Measurements from ENCODE around the gene ANXA4. TPM values are rescaled to one million over a fixed set of nuclear protein-coding genes. Genes with fewer than 3 reads are reported as not detected.
A peak's percentile ranks its signal among the peaks of the same experiment; 100 is the strongest.

ANXA4 gene
- total RNA-seq, 1 experiment from 2014 or later = 9.5 TPM

- ChIA-PET CTCF (interaction anchor here (0.8 to 2.1 kb wide), 3 partner anchors 28 to 57 kb away, joined by 3 to 15 read pairs (median 4); no protein-coding TSS in a partner anchor), POLR2A (interaction anchor here (0.6 kb wide), 1 partner anchor 132 kb away, joined by 6 read pairs; no protein-coding TSS in a partner anchor)
- no peak overlapping the region for H3K4me3 Mint-ChIP-seq
- H3K27ac Mint-ChIP-seq = peak overlapping the region; percentile 75
- H3K4me1 Mint-ChIP-seq = peaks cover 43% of the 10 kb centered on the region
- peaks cover 6% of the 10 kb centered on the region for H3K9me3 Mint-ChIP-seq
- DNase-seq (ENCODE audit: low spot score) (no peak), ATAC-seq (peak; percentile 29; the same call in 1 of the 2 replicates)
- TF ChIP-seq FOXJ3 (CRISPR knock-in tag; IDR thresholded peaks at IDR 0.05; ENCODE audit: borderline replicate concordance) (no peak), EMX1 (CRISPR knock-in tag; IDR thresholded peaks at IDR 0.05) (no peak), GABPB1 (CRISPR knock-in tag; IDR thresholded peaks at IDR 0.05) (peak; percentile 78; the same call in 1 of the 2 replicates), ZNF512 (CRISPR knock-in tag; IDR thresholded peaks at IDR 0.05; ENCODE audit: borderline replicate concordance) (no peak)
- no peaks in the 10 kb centered on the region for H3K27me3 Mint-ChIP-seq (ENCODE audit: low read depth)
- H3K36me3 Mint-ChIP-seq = peaks cover 3% of the 10 kb centered on the region
Measured at GRCh38 chr2:69781321-69782248, 39.7 kb downstream of the ANXA4 start.

- CTCF ChIA-PET = no interaction called here
- ATAC-seq = no peak
- Mint-ChIP-seq H3K27me3 (ENCODE audit: low read depth) (no peaks in the 10 kb centered on the region), H3K4me3 (no peak overlapping the region), H3K27ac (no peak overlapping the region), H3K9me3 (no peaks in the 10 kb centered on the region), H3K36me3 (no peaks in the 10 kb centered on the region), H3K4me1 (peaks cover 27% of the 10 kb centered on the region)
- DNase-seq (ENCODE audit: low spot score) = no peak
- TF ChIP-seq ZNF317 (CRISPR knock-in tag; IDR thresholded peaks at IDR 0.05; ENCODE audit: borderline replicate concordance, low read depth) = no peak
- no peak for TF ChIP-seq ATF6 (CRISPR knock-in tag; IDR thresholded peaks at IDR 0.05)
- TF ChIP-seq ESRRA (CRISPR knock-in tag; IDR thresholded peaks at IDR 0.05; ENCODE audit: borderline replicate concordance) = no peak
- TF ChIP-seq ATF1 (CRISPR knock-in tag; IDR thresholded peaks at IDR 0.05) = no peak
- TF ChIP-seq RELA (CRISPR knock-in tag; IDR thresholded peaks at IDR 0.05; ENCODE audit: borderline replicate concordance) = no peak
- TF ChIP-seq PRRX2 (CRISPR knock-in tag; IDR thresholded peaks at IDR 0.05) = no peak
- no peak for TF ChIP-seq JUN (CRISPR knock-in tag; IDR thresholded peaks at IDR 0.05)
- no peak for TF ChIP-seq ZNF671 (CRISPR knock-in tag; IDR thresholded peaks at IDR 0.05)
- no peak for TF ChIP-seq ETV6 (CRISPR knock-in tag; IDR thresholded peaks at IDR 0.05)
- TF ChIP-seq SP1 (CRISPR knock-in tag; conservative IDR thresholded peaks at IDR 0.05) = no peak
- no peak for TF ChIP-seq FOXJ3 (CRISPR knock-in tag; IDR thresholded peaks at IDR 0.05; ENCODE audit: borderline replicate concordance)
- POLR2A ChIA-PET = no interaction called here
Measured at GRCh38 chr2:69784228-69784627, 42.3 kb downstream of the ANXA4 start.

GRCh38 chr2:69785358-69785757 is 43.4 kb downstream of the ANXA4 start:
- Mint-ChIP-seq H3K9me3 (no peaks in the 10 kb centered on the region), H3K36me3 (no peaks in the 10 kb centered on the region), H3K4me3 (no peak overlapping the region), H3K27me3 (ENCODE audit: low read depth) (no peaks in the 10 kb centered on the region), H3K27ac (no peak overlapping the region; the same call in 1 of the 2 replicates), H3K4me1 (peaks cover 31% of the 10 kb centered on the region)
- ATAC-seq = no peak
- no peak for DNase-seq (ENCODE audit: low spot score)
- POLR2A ChIA-PET = no interaction called here
- CTCF ChIA-PET = interaction anchor here (0.7 to 1.0 kb wide), 2 partner anchors 32 to 61 kb away, joined by 3 to 4 read pairs; no protein-coding TSS in a partner anchor
- TF ChIP-seq CREM (CRISPR knock-in tag; IDR thresholded peaks at IDR 0.05) (no peak), NFATC4 (CRISPR knock-in tag; IDR thresholded peaks at IDR 0.05) (no peak), ZNF219 (CRISPR knock-in tag; IDR thresholded peaks at IDR 0.05; ENCODE audit: borderline replicate concordance) (no peak)
